Lung (tissue), 12 donors: Measurements from ENCODE around the gene PRSS36. TPM values are rescaled to one million over a fixed set of nuclear protein-coding genes. Genes with fewer than 3 reads are reported as not detected.

Experiments used
- ATAC-seq: fragments of 200-7000 bp; cut with Tn5 transposase; one replicate; pipeline ENCODE4 v1.9.1; 2020; ENCODE audit warnings: moderate number of reproducible peaks; ENCODE audit not compliant: insufficient read depth, low FRiP score
- DNase-seq, 3 donors: peaks; one replicate each; pipeline ENCODE4 v3.0.0-alpha.2; 2013 to 2017
- H3K27ac ChIP-seq, 2 donors: one replicate each; pipeline ENCODE4 v1.5.1; 2013; ENCODE audit warnings: mild to moderate bottlenecking in 2 of 2, moderate library complexity in 2 of 2, control low read depth in 1 of 2, inconsistent platforms in 1 of 2, low read depth in 1 of 2, low read length in 1 of 2
- H3K27me3 ChIP-seq, 3 donors: one replicate each; pipeline ENCODE4 v1.5.1; 2013; ENCODE audit warnings: low read length in 2 of 3; ENCODE audit not compliant: control insufficient read depth in 3 of 3, insufficient read depth in 3 of 3
- H3K36me3 ChIP-seq, 4 donors: one replicate each; pipeline ENCODE4 v1.5.1; 2013; ENCODE audit warnings: low read length in 4 of 4, mild to moderate bottlenecking in 1 of 4, moderate library complexity in 1 of 4; ENCODE audit not compliant: control insufficient read depth in 4 of 4, insufficient read depth in 4 of 4
- H3K4me1 ChIP-seq, 5 donors: one replicate each; pipeline ENCODE4 v1.5.1; 2013; ENCODE audit warnings: low read length in 5 of 5, mild to moderate bottlenecking in 2 of 5, moderate library complexity in 1 of 5; ENCODE audit not compliant: control insufficient read depth in 5 of 5, insufficient read depth in 5 of 5
- H3K4me3 ChIP-seq: one replicate; pipeline ENCODE4 v1.5.1; 2013; ENCODE audit warnings: mild to moderate bottlenecking, control low read depth, moderate library complexity
- H3K9ac ChIP-seq, 2 donors: one replicate each; pipeline ENCODE4 v1.5.1; 2013; ENCODE audit warnings: low read length in 2 of 2, control low read depth in 1 of 2; ENCODE audit not compliant: insufficient read depth in 1 of 2
- H3K9me3 ChIP-seq, 4 donors: one replicate each; pipeline ENCODE4 v1.5.1; 2013; ENCODE audit warnings: low read length in 3 of 4, mild to moderate bottlenecking in 1 of 4, moderate library complexity in 1 of 4; ENCODE audit not compliant: control insufficient read depth in 4 of 4, insufficient read depth in 3 of 4
- CTCF ChIP-seq: IDR thresholded peaks from 2 replicates; pipeline ENCODE4 v1.5.1; 2012; ENCODE audit warnings: mild to moderate bottlenecking; ENCODE audit errors: control extremely low read depth, extremely low read depth
- WGBS, 2 donors: extraction: QIAGEN DNeasy Blood & Tissue Kit; methylation state at CpG; one replicate each; pipeline ENCODE4 v1.1.7; 2013; 5-methylcytosine and 5-hydroxymethylcytosine counted together
- polyA plus RNA-seq, 2 donors: library from polyadenylated mRNA; stranded (reverse); fragments of 200-250 nt; gene quantifications; one replicate each; pipeline ENCODE4 v1.2.1, GENCODE V29; 2013
- total RNA-seq, 2 donors: library from RNA; depleted of rRNA in 1 of 2; stranded (reverse); fragments of >200 nt in 1 of 2; gene quantifications; one replicate each; pipeline ENCODE4 v1.2.1, GENCODE V29; 2014 to 2021
- donor health status: control.
- donor health status: control.
- donor health status: Bipolar disorder and iron deficiency.
- donor health status: healthy.
- donor health status: DM: yes; HTN: yes; CAD: no.

The PRSS36 gene
- total and polyA plus RNA-seq, 4 donors = 0.43 to 4.2 (median 3.1) TPM

GRCh38 chr16:31135535-31136286, 14.2 kb downstream of the PRSS36 start, which contains the start of gene PRSS8:
Gene PRSS8 (minus strand): TSS chr16:31135727. CDS start chr16:31135498, 229 bp downstream.
- Histone ChIP-seq H3K9ac (peak within 1 kb of the TSS; percentile 48 to 57), H3K36me3 (peaks cover 0 to 19% (median 11%) of the 10 kb centered on the region in 4 donors), H3K27ac (peak within 1 kb of the TSS in 1 of 2 donors; percentile 84), H3K27me3 (no peaks in the 10 kb centered on the region), H3K9me3 (no peaks in the 10 kb centered on the region), H3K4me3 (peak within 1 kb of the TSS; percentile 38), H3K4me1 (peaks cover 2 to 44% (median 13%) of the 10 kb centered on the region in 5 donors)
- TF ChIP-seq CTCF = no peak
- 47 to 75% methylated on average over 21 to 22 of the region's 22 CpGs for WGBS, 2 donors
- peak in 2 of 3 donors; percentile 64 to 68 for DNase-seq
- peak; percentile 60 for ATAC-seq

- Histone ChIP-seq H3K27ac (peak overlapping the region in 1 of 2 donors; percentile 84), H3K9me3 (no peaks in the 10 kb centered on the region), H3K9ac (peak overlapping the region; percentile 48 to 57), H3K4me1 (peaks cover 2 to 48% (median 13%) of the 10 kb centered on the region in 5 donors), H3K27me3 (no peaks in the 10 kb centered on the region), H3K36me3 (peaks cover 0 to 26% (median 13%) of the 10 kb centered on the region in 4 donors), H3K4me3 (peak overlapping the region; percentile 38)
- peak; percentile 63 to 78 (median 66) for DNase-seq
- TF ChIP-seq CTCF = no peak
- 24 to 36% methylated on average over 16 to 18 of the region's 18 CpGs for WGBS, 2 donors
- ATAC-seq = no peak
These were observed 15.0 kb downstream of the PRSS36 start for GRCh38 chr16:31134625-31135534.

- H3K27ac ChIP-seq = peak overlapping the region in 1 of 2 donors; percentile 84
- peak overlapping the region in 1 of 2 donors; percentile 38 for H3K9ac ChIP-seq
- ATAC-seq (no peak), DNase-seq (no peak)
- peaks cover 3 to 29% (median 13%) of the 10 kb centered on the region in 4 donors for H3K36me3 ChIP-seq
- peak overlapping the region; percentile 14 for H3K4me3 ChIP-seq
- TF ChIP-seq CTCF = no peak
- 29 to 46% methylated on average over 5 of the region's 5 CpGs for WGBS, 2 donors
- no peaks in the 10 kb centered on the region for H3K9me3 ChIP-seq
- H3K27me3 ChIP-seq = no peaks in the 10 kb centered on the region
- peaks cover under 1 to 51% (median 10%) of the 10 kb centered on the region in 5 donors for H3K4me1 ChIP-seq
These were observed 15.7 kb downstream of the PRSS36 start for GRCh38 chr16:31134091-31134571.
